Aorta (tissue), 5 donors: ENCODE measurements around the gene GDPD4. TPM values are rescaled to one million over a fixed set of nuclear protein-coding genes. Genes with fewer than 3 reads are reported as not detected.
"Not testable (repeated sequence)": the region's sequence is repeated elsewhere in the genome, so short reads cannot be mapped to it uniquely, and the experiment has no call there.

Experiments used
- ATAC-seq: fragments of 200-7000 bp; cut with Tn5 transposase; one replicate; pipeline ENCODE4 v1.9.1; 2022; ENCODE audit warnings: moderate library complexity; ENCODE audit not compliant: low FRiP score
- DNase-seq, 2 donors: peaks; one replicate each; pipeline ENCODE4 v3.0.0-alpha.2; 2020
- H3K27ac ChIP-seq, 2 donors: one replicate each; pipeline ENCODE4 v1.5.1; 2013; ENCODE audit warnings: low read length in 2 of 2, mild to moderate bottlenecking in 2 of 2, moderate library complexity in 2 of 2, control low read depth in 1 of 2, inconsistent platforms in 1 of 2, low read depth in 1 of 2
- H3K27me3 ChIP-seq, 2 donors: one replicate each; pipeline ENCODE4 v1.6.1; 2013; ENCODE audit warnings: control low read depth in 1 of 2, low read length in 1 of 2, mild to moderate bottlenecking in 1 of 2, moderate library complexity in 1 of 2; ENCODE audit not compliant: insufficient read depth in 2 of 2, control insufficient read depth in 1 of 2
- H3K36me3 ChIP-seq, 2 donors: one replicate each; pipeline ENCODE4 v1.6.1; 2013; ENCODE audit warnings: control low read depth in 1 of 2, low read length in 1 of 2, mild to moderate bottlenecking in 1 of 2; ENCODE audit not compliant: insufficient read depth in 2 of 2, control insufficient read depth in 1 of 2
- H3K4me1 ChIP-seq, 2 donors: one replicate each; pipeline ENCODE4 v1.6.1; 2013; ENCODE audit warnings: low read length in 2 of 2, control low read depth in 1 of 2, mild to moderate bottlenecking in 1 of 2, moderate library complexity in 1 of 2; ENCODE audit not compliant: insufficient read depth in 2 of 2, control insufficient read depth in 1 of 2
- H3K4me3 ChIP-seq, 2 donors: one replicate each; pipeline ENCODE4 v1.5.1; 2013; ENCODE audit warnings: low read length in 2 of 2, control low read depth in 1 of 2, mild to moderate bottlenecking in 1 of 2
- H3K9me3 ChIP-seq: one replicate; pipeline ENCODE4 v1.6.1; 2013; ENCODE audit warnings: mild to moderate bottlenecking, low read length; ENCODE audit not compliant: control insufficient read depth
- WGBS, 2 donors: extraction: QIAGEN DNeasy Blood & Tissue Kit; methylation state at CpG; one replicate each; pipeline ENCODE4 v1.1.7; 2013; 5-methylcytosine and 5-hydroxymethylcytosine counted together
- intact Hi-C, 2 donors: fragments of 100-400 bp; cut with DNase I; formaldehyde crosslinking; loops; one replicate each; pipeline versions ENCODE4 v1.14.2 to v1.15.0; 2022
- polyA plus RNA-seq, 2 donors: library from polyadenylated mRNA; stranded (reverse); fragments of 200-250 nt; gene quantifications; one replicate each; pipeline ENCODE4 v1.2.3, GENCODE V29; 2013
- total RNA-seq, 2 donors: library from RNA; stranded (reverse); fragmentation: NEBNext Ultra II Directional; extraction: Animal tissue kit (Norgen Biotek cat#: 25700); gene quantifications; one replicate each; pipeline ENCODE4 v1.2.1, GENCODE V29; 2021
- donor health status: healthy with polysubstance abuse.
- donor health status: Bipolar disorder and iron deficiency.
- donor health status: DM: no; HTN: no; CAD: no.
- donor health status: DM: no; HTN: no; CAD: no.
- donor health status: DM: yes; HTN: yes; CAD: no.

The GDPD4 gene
- total and polyA plus RNA-seq, 4 donors: not detected

- Histone ChIP-seq H3K36me3 (no peaks in the 10 kb centered on the region), H3K9me3 (no peaks in the 10 kb centered on the region), H3K4me1 (no peaks in the 10 kb centered on the region), H3K27me3 (no peaks in the 10 kb centered on the region), H3K27ac (no peak overlapping the region), H3K4me3 (no peak overlapping the region)
- no peak for ATAC-seq
- intact Hi-C loops: no loop called here
- no peak for DNase-seq
Observed at GRCh38 chr11:77308838-77309237, 7.4 kb upstream of the GDPD4 start.

- intact Hi-C loops: no loop called here
- Histone ChIP-seq H3K9me3 (no peaks in the 10 kb centered on the region), H3K27ac (no peak overlapping the region), H3K4me3 (no peak overlapping the region), H3K27me3 (no peaks in the 10 kb centered on the region), H3K4me1 (no peaks in the 10 kb centered on the region), H3K36me3 (no peaks in the 10 kb centered on the region)
- WGBS, 2 donors: 79 to 81% methylated on average over 2 of the region's 2 CpGs
- ATAC-seq: no peak
- DNase-seq: no peak
Observed at GRCh38 chr11:77303328-77303727, 1.8 kb upstream of the GDPD4 start.

- H3K4me3 ChIP-seq: no peak overlapping the region
- intact Hi-C loops: no loop called here
- H3K36me3 ChIP-seq: no peaks in the 10 kb centered on the region
- no peak for ATAC-seq
- no peak overlapping the region for H3K27ac ChIP-seq
- H3K4me1 ChIP-seq: no peaks in the 10 kb centered on the region
- 79 to 80% methylated on average over 3 of the region's 3 CpGs for WGBS, 2 donors
- H3K27me3 ChIP-seq: no peaks in the 10 kb centered on the region
- DNase-seq: no peak
- H3K9me3 ChIP-seq: no peaks in the 10 kb centered on the region
Observed at GRCh38 chr11:77302752-77303151, 1.3 kb upstream of the GDPD4 start.

DNA sequence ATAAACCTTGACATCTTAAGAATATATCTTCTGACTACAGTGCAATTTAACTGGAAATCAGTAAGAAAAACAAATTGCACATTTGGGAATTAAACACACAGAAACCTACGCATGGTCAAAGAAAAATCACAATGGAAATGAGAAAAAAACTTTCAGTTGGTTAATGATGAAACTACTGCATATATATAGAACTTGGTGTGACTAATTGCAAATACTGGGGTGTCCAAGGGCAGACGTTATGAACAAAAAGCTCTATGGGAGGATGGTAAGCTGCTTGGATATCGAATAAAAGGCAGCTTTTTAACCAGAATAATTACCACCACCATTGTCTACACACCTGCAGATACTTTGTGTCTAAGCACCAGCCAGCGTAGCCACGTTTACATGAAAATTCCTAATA is 791 bp downstream of the GDPD4 start:
- H3K27me3 ChIP-seq: no peaks in the 10 kb centered on the region
- no peak overlapping the region for H3K27ac ChIP-seq
- ATAC-seq (no peak), DNase-seq (no peak)
- H3K36me3 ChIP-seq: no peaks in the 10 kb centered on the region
- no peaks in the 10 kb centered on the region for H3K9me3 ChIP-seq
- H3K4me3 ChIP-seq: no peak overlapping the region
- intact Hi-C loops: no loop called here
- 67 to 72% methylated on average over 5 of the region's 5 CpGs for WGBS, 2 donors
- no peaks in the 10 kb centered on the region for H3K4me1 ChIP-seq

DNA sequence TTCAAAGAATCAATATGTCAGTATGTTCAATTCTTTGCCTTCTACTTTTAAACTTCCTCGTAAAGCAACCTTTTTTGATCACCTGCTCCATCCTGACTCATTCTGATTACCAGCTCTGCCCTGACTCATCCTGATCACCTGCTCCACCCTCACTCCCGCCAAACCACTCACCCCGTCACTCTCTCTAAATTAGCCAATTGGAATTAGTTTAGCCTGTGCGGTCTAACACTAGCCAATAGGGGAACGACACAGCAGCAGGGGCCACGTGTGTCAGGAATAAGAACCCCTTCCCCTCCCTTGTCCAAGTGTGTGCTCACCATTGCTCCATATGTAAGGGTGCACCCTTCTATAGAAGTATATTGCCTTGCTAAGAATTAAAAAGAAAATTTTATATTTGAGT is 1.5 kb downstream of the GDPD4 start:
- intact Hi-C loops, H3K9me3 ChIP-seq, H3K27ac ChIP-seq, H3K4me1 ChIP-seq, ATAC-seq, H3K36me3 ChIP-seq, H3K4me3 ChIP-seq, DNase-seq, H3K27me3 ChIP-seq: not testable (repeated sequence)
- WGBS, 2 donors: 87 to 89% methylated on average over 6 of the region's 6 CpGs

DNA sequence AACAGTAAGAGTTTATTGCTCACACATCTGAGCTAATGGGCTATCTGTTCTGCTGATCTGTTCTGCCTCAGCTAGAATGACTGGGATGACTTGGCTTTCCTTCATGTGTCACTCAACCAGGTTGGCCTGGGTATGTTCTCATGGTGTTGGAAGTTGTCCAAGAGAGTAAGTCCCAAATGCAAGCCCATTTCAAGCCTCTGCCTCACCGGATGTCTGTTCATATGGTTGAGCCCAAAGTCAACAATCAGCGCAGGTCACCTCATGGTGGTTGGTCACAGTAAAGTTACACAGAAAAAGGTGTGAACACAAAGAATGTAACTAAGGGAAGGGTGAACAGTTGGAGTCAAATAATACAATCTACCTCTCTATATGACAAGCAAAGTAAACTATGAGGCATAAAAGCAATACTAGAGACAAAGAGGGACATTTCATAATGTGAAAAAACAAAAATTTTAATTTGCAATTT is 1.9 kb downstream of the GDPD4 start:
- ATAC-seq: no peak
- DNase-seq: no peak
- Histone ChIP-seq H3K4me1 (no peaks in the 10 kb centered on the region), H3K4me3 (no peak overlapping the region), H3K27ac (no peak overlapping the region), H3K27me3 (no peaks in the 10 kb centered on the region), H3K9me3 (no peaks in the 10 kb centered on the region), H3K36me3 (no peaks in the 10 kb centered on the region)
- intact Hi-C loops: no loop called here
- WGBS, 2 donors: 7 to 37% methylated on average over 2 of the region's 2 CpGs

GRCh38 chr11:77294040-77294439 is 7.4 kb downstream of the GDPD4 start:
- Histone ChIP-seq H3K36me3 (no peaks in the 10 kb centered on the region), H3K9me3 (no peaks in the 10 kb centered on the region), H3K4me1 (no peaks in the 10 kb centered on the region), H3K27ac (no peak overlapping the region), H3K27me3 (no peaks in the 10 kb centered on the region), H3K4me3 (no peak overlapping the region)
- ATAC-seq (no peak), DNase-seq (no peak)
- intact Hi-C loops: no loop called here
- 89 to 90% methylated on average over 3 of the region's 3 CpGs for WGBS, 2 donors

DNA sequence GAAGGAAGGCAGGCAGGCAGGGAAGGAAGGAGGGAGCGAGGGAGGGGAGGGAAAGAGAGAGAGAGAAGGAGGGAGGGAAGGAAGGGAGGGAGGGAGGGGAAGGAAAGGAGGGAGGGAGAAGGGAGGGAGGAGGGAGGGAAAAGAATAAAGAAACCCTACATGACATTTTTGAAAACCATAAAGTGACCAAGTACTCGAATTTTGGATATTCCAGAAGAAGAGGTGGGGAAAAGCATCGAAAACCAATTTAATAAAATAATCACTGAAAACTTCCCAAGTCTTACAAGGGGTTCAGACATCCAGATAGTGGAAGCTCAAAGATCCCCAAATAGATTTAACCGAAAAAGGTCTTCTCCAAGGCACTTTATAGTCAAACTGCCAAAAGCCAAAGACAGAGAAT is 11.7 kb downstream of the GDPD4 start:
- Histone ChIP-seq H3K27me3 (no peaks in the 10 kb centered on the region), H3K36me3 (no peaks in the 10 kb centered on the region), H3K4me1 (no peaks in the 10 kb centered on the region), H3K27ac (no peak overlapping the region), H3K9me3 (no peaks in the 10 kb centered on the region), H3K4me3 (no peak overlapping the region)
- WGBS, 2 donors: 80 to 84% methylated on average over 4 of the region's 4 CpGs
- intact Hi-C loops: no loop called here
- DNase-seq (no peak), ATAC-seq (no peak)

DNA sequence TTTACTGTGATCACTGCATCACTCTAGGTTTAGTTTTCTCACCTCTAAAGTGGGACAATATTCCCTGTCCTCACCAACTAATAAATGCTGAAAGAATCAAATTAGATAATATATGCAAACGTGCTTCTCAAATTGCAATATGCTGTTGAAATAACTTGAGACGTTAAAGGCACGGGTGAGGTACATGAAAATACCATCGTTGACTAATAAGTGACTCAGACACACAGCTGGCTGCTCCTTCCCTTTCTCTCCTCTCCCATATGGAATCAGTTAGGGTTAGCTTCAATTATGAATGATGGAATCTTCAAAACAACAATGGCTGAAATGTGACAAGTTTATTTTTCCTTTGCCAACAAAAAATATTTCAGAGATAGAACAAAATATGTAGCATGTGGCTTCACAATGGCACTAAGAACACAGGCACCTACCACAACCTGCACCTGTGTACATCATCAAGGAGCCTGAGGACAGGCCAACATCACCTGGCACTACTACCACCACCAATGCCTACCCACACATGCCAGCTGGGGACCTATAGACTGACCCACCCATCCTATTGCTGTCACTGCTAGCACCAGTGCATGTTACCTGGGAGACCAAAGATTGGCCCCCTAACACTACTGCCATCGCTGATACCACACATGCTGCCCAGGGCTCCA is 13.7 kb downstream of the GDPD4 start:
- Histone ChIP-seq H3K9me3 (no peaks in the 10 kb centered on the region), H3K4me1 (peaks cover 0 to 2% of the 10 kb centered on the region in 2 donors), H3K36me3 (no peaks in the 10 kb centered on the region), H3K4me3 (no peak overlapping the region), H3K27me3 (no peaks in the 10 kb centered on the region), H3K27ac (no peak overlapping the region)
- intact Hi-C loops: no loop called here
- ATAC-seq (no peak), DNase-seq (no peak)
- WGBS, 2 donors: 74 to 81% methylated on average over 5 of the region's 5 CpGs
